DOHH2 (cell line): ENCODE measurements around the gene SLC25A13.

Experiments used
- H3F3A ChIP-seq: fragments of 200-600 bp; sonication (generic), shearing (Covaris generic); 2 replicates; pipeline ENCODE4 v1.6.0; 2016; ENCODE audit warnings: antibody characterized with exemption, mild to moderate bottlenecking; ENCODE audit not compliant: control insufficient read depth, insufficient read depth
- H3K27ac ChIP-seq: fragments of 200-600 bp; sonication (generic); 2 replicates; pipeline ENCODE4 v1.5.1; 2014; ENCODE audit warnings: low read depth, mild to moderate bottlenecking, low read length, moderate library complexity
- H3K27me3 ChIP-seq: fragments of 200-600 bp; sonication (generic); 2 replicates; pipeline ENCODE4 v1.6.1; 2014; ENCODE audit warnings: mild to moderate bottlenecking, low read length, mixed read lengths; ENCODE audit not compliant: control insufficient read depth
- H3K36me3 ChIP-seq: fragments of 200-600 bp; sonication (generic); 2 replicates; pipeline ENCODE4 v1.6.1; 2014; ENCODE audit warnings: mild to moderate bottlenecking, low read length, moderate library complexity, mixed read lengths; ENCODE audit not compliant: control insufficient read depth
- H3K4me1 ChIP-seq: fragments of 200-600 bp; sonication (generic); 2 replicates; pipeline ENCODE4 v1.6.1; 2014; ENCODE audit warnings: mild to moderate bottlenecking, low read length, mixed read lengths; ENCODE audit not compliant: control insufficient read depth
- H3K4me2 ChIP-seq: fragments of 200-600 bp; sonication (generic); 2 replicates; pipeline ENCODE4 v1.6.0; 2014; ENCODE audit warnings: mild to moderate bottlenecking, low read length, moderate library complexity
- H3K4me3 ChIP-seq: fragments of 200-600 bp; sonication (generic); 2 replicates; pipeline ENCODE4 v1.5.1; 2014; ENCODE audit warnings: mild to moderate bottlenecking, low read length, mixed read lengths
- H3K79me2 ChIP-seq: fragments of 200-600 bp; sonication (generic); 2 replicates; pipeline ENCODE4 v1.6.1; 2014; ENCODE audit warnings: mild to moderate bottlenecking, low read length, mixed read lengths; ENCODE audit not compliant: control insufficient read depth
- H3K9me2 ChIP-seq: fragments of 200-600 bp; sonication (generic); replicated peaks from 2 replicates; pipeline ENCODE4 v1.6.1; 2014; ENCODE audit warnings: mild to moderate bottlenecking, low read length, mixed read lengths; ENCODE audit not compliant: control insufficient read depth
- H3K9me3 ChIP-seq: fragments of 200-600 bp; sonication (generic); 2 replicates; pipeline ENCODE4 v1.6.1; 2014; ENCODE audit warnings: antibody characterized with exemption, low read length, mixed read lengths; ENCODE audit not compliant: control insufficient read depth, insufficient read depth
- H4K20me1 ChIP-seq: fragments of 200-600 bp; sonication (generic); 2 replicates; pipeline ENCODE4 v1.6.0; 2014; ENCODE audit warnings: low read depth, mild to moderate bottlenecking, antibody characterized with exemption, low read length, moderate library complexity; ENCODE audit not compliant: control insufficient read depth, insufficient read depth
- CTCF ChIP-seq: fragments of 200-600 bp; sonication (generic); IDR thresholded peaks from one replicate; pipeline ENCODE4 v1.5.1; 2014; ENCODE audit warnings: antibody characterized with exemption, mild to moderate bottlenecking, low read depth, low read length; ENCODE audit not compliant: poor library complexity, severe bottlenecking
- EZH2phosphoT487 ChIP-seq: fragments of 200-600 bp; sonication (generic); IDR thresholded peaks from 2 replicates; pipeline ENCODE4 v1.6.1; 2017; ENCODE audit warnings: borderline replicate concordance, mild to moderate bottlenecking, antibody characterized with exemption, low read length, moderate library complexity, mixed read lengths

The SLC25A13 gene

DNA sequence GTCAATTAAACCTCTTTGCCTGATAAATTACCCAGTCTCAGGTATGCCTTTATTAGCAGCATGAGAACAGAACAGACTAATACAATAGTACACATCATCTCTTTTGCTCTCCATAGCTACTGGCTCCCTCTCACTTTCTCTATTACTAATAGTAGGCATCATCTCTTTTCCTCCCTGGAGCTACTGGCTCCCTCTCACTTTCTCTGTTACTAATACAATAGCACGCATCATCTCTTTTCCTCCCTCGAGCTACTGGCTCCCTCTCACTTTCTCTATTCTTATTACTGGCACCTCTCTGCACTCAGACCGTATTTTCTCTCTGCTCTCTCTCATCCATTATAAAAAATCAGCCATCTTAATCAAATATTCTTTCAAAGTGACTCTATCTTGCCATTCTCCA lies 37.1 kb downstream of the SLC25A13 start:
- peaks cover 4% of the 10 kb centered on the region; the same call in 1 of the 2 replicates for H3K36me3 ChIP-seq
- no peaks in the 10 kb centered on the region for H4K20me1 ChIP-seq
- no peak overlapping the region for H3K4me2 ChIP-seq

GRCh38 chr7:96284240-96284639 lies 37.7 kb downstream of the SLC25A13 start:
- H3K27me3 ChIP-seq, result no peaks in the 10 kb centered on the region
- H3K4me2 ChIP-seq, result no peak overlapping the region
- H3K4me1 ChIP-seq, result no peaks in the 10 kb centered on the region
- H3K79me2 ChIP-seq, result peaks cover 14% of the 10 kb centered on the region
- peaks cover 4% of the 10 kb centered on the region; the same call in 1 of the 2 replicates for H3K36me3 ChIP-seq
- no peaks in the 10 kb centered on the region; the same call in 1 of the 2 replicates for H3K9me3 ChIP-seq
- H3K27ac ChIP-seq, result no peak overlapping the region
- no peaks in the 10 kb centered on the region for H3F3A ChIP-seq
- TF ChIP-seq EZH2phosphoT487 (no peak), CTCF (no peak)
- H3K9me2 ChIP-seq, result no peaks in the 10 kb centered on the region
- H3K4me3 ChIP-seq, result no peak overlapping the region
- H4K20me1 ChIP-seq, result no peaks in the 10 kb centered on the region

More for the DNA sequence above, 37.1 kb downstream of the SLC25A13 start:
- H3K4me3 ChIP-seq, result no peak overlapping the region
- H3K79me2 ChIP-seq, result peaks cover 14% of the 10 kb centered on the region
- no peaks in the 10 kb centered on the region for H3F3A ChIP-seq
- H3K27me3 ChIP-seq, result no peaks in the 10 kb centered on the region
- no peak overlapping the region for H3K27ac ChIP-seq
- H3K9me2 ChIP-seq, result no peaks in the 10 kb centered on the region
- H3K9me3 ChIP-seq, result no peaks in the 10 kb centered on the region; the same call in 1 of the 2 replicates
- H3K4me1 ChIP-seq, result no peaks in the 10 kb centered on the region
- no peak for TF ChIP-seq CTCF
- no peak for TF ChIP-seq EZH2phosphoT487

DNA sequence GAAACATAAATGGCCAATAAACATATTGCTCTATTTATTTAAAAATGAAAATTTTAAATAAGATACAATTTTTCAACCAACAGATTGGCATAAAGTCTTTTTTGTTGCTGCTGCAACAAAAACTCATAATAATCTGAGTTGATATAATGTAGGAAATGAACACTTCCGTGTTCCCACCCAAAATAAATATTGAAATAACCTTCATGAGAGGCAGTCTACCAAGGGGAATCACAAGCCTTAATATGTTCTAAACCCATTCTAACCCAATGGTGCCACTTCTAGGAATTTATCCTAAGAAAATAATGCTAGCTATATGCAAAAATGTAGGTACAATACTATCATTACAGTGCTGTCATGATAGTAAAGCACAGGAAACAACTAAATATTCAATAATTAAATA lies 39.1 kb downstream of the SLC25A13 start:
- no peaks in the 10 kb centered on the region for H3K9me3 ChIP-seq
- H4K20me1 ChIP-seq, result no peaks in the 10 kb centered on the region

More for the DNA sequence above, 39.1 kb downstream of the SLC25A13 start:
- H3K4me2 ChIP-seq, result no peak overlapping the region
- H3K36me3 ChIP-seq, result peaks cover 4% of the 10 kb centered on the region; the same call in 1 of the 2 replicates
- H3K4me3 ChIP-seq, result no peak overlapping the region
- H3K79me2 ChIP-seq, result peaks cover 12% of the 10 kb centered on the region
- no peaks in the 10 kb centered on the region for H3K27me3 ChIP-seq
- no peaks in the 10 kb centered on the region for H3K4me1 ChIP-seq
- H3F3A ChIP-seq, result no peaks in the 10 kb centered on the region
- H3K9me2 ChIP-seq, result no peaks in the 10 kb centered on the region
- H3K27ac ChIP-seq, result no peak overlapping the region
- no peak for TF ChIP-seq EZH2phosphoT487
- no peak for TF ChIP-seq CTCF
